GM12878 (cell line): ENCODE results near the gene LYPD8. TPM values are rescaled to one million over a fixed set of nuclear protein-coding genes. Genes with fewer than 3 reads are reported as not detected.
A peak's percentile ranks its signal among the peaks of the same experiment; 100 is the strongest.

Experiments
- ATAC-seq: fragments of 200-7000 bp; cut with Tn5 transposase; 3 replicates; pipeline ENCODE4 v1.9.1; 2020; ENCODE audit warnings: mild to moderate bottlenecking, moderate library complexity
- BruUV-seq: library from RNA; stranded (reverse); fragments of 400-500 nt; replicated peaks from 2 replicates; lab custom pipeline; 2021; lab: Mats Ljungman, UMichigan
- CTCF ChIA-PET: fragments of 300-600 bp; sonication (Branson Sonifier 250); formaldehyde crosslinking; extraction: SDS; loops from one replicate; lab custom pipeline; 2021; ENCODE audit warnings: inconsistent platforms; lab: Yijun Ruan, JAX
- POLR2A ChIA-PET: fragments of 350-600 bp; formaldehyde crosslinking; extraction: SDS; loops from one replicate; lab custom pipeline; 2021; ENCODE audit warnings: inconsistent platforms; lab: Charles Lee
- RAD21 ChIA-PET: fragments of 300-600 bp; sonication (Branson Sonifier 250); formaldehyde crosslinking; loops from one replicate; lab custom pipeline; 2023; ENCODE audit warnings: antibody characterized with exemption; ENCODE audit not compliant: unreplicated experiment; lab: Charles Lee
- SMC1A ChIA-PET: fragments of 300-600 bp; sonication (Branson Sonifier 250); formaldehyde crosslinking; loops from one replicate; lab custom pipeline; 2023; ENCODE audit not compliant: unreplicated experiment, uncharacterized antibody; lab: Charles Lee
- DNase-seq: peaks from one replicate; pipeline ENCODE4 v3.0.0-alpha.2; 2011; ENCODE audit warnings: low read depth, low spot score
- FAIRE-seq: peaks from 3 replicates; lab custom pipeline; 2011; peaks lifted over from hg19 to GRCh38; lab: Jason Lieb, UNC
- H2AFZ ChIP-seq: 2 replicates; pipeline ENCODE4 v1.6.0; 2011; ENCODE audit warnings: low read depth, low read length, control low read depth; ENCODE audit not compliant: control insufficient read depth
- H3K27ac ChIP-seq: 2 replicates; pipeline ENCODE4 v1.5.1; 2011; ENCODE audit warnings: control low read depth; ENCODE audit not compliant: control insufficient read depth, insufficient read depth
- H3K27me3 ChIP-seq, 2 experiments: replicated peaks in 1 of 2; 2 replicates each; pipeline versions ENCODE4 v1.6.0 to v1.6.1; 2011; ENCODE audit warnings: low read length in 1 of 2; ENCODE audit not compliant: control insufficient read depth in 2 of 2, insufficient read depth in 2 of 2
- H3K36me3 ChIP-seq, 2 experiments: 2 replicates each; pipeline ENCODE4 v1.5.1; 2011; ENCODE audit warnings: low read length in 1 of 2; ENCODE audit not compliant: control insufficient read depth in 2 of 2, insufficient read depth in 2 of 2
- H3K4me1 ChIP-seq: 2 replicates; pipeline ENCODE4 v1.6.1; 2011; ENCODE audit warnings: mild to moderate bottlenecking, low read length, moderate library complexity, mixed read lengths; ENCODE audit not compliant: control insufficient read depth, insufficient read depth
- H3K4me2 ChIP-seq: 2 replicates; pipeline ENCODE4 v1.6.0; 2011; ENCODE audit warnings: control low read depth; ENCODE audit not compliant: control insufficient read depth, insufficient read depth
- H3K4me3 ChIP-seq: fragments of 200-600 bp; sonication (generic); 2 replicates; pipeline ENCODE4 v1.5.1; 2016
- H3K79me2 ChIP-seq: 2 replicates; pipeline ENCODE4 v1.6.0; 2011; ENCODE audit warnings: low read length; ENCODE audit not compliant: control insufficient read depth, insufficient read depth
- H3K9ac ChIP-seq: 2 replicates; pipeline ENCODE4 v1.8.0; 2011; ENCODE audit warnings: low read length, control low read depth, mixed read lengths; ENCODE audit not compliant: control insufficient read depth, insufficient read depth
- H3K9me3 ChIP-seq: replicated peaks from 3 replicates; pipeline ENCODE4 v1.5.1; 2011; ENCODE audit warnings: mild to moderate bottlenecking, low read length; ENCODE audit not compliant: control insufficient read depth, insufficient read depth
- H4K20me1 ChIP-seq: 2 replicates; pipeline ENCODE4 v1.6.0; 2011; ENCODE audit not compliant: control insufficient read depth, insufficient read depth
- BCL11A ChIP-seq: IDR thresholded peaks from 2 replicates; pipeline ENCODE4 v1.6.1; 2011; ENCODE audit warnings: low read depth, low read length
- DPF2 ChIP-seq: fragments of 450-650 bp; IDR thresholded peaks from 2 replicates; pipeline ENCODE4 v1.6.1; 2017; ENCODE audit warnings: mild to moderate bottlenecking
- ZBTB33 ChIP-seq: fragments of 450-650 bp; IDR thresholded peaks from 2 replicates; pipeline ENCODE4 v1.6.1; 2017; ENCODE audit warnings: mild to moderate bottlenecking
- WGBS: methylation state at CpG from one replicate; pipeline ENCODE4 v1.1.6; 2016; ENCODE audit warnings: low lambda C conversion rate; ENCODE audit not compliant: insufficient replicate concordance, insufficient coverage; ENCODE audit errors: missing lambda C conversion rate; 5-methylcytosine and 5-hydroxymethylcytosine counted together
- in situ Hi-C: fragments of 300-500 bp; cut with MboI; formaldehyde crosslinking; loops from 9 replicates; pipeline ENCODE4 v1.14.3; 2018; ENCODE audit warnings: mixed read lengths
- intact Hi-C: fragments of 100-400 bp; cut with micrococcal nuclease; formaldehyde crosslinking; loops from one replicate; pipeline ENCODE4 v1.14.2; 2022; ENCODE audit not compliant: unreplicated experiment
- polyA plus RNA-seq, 11 experiments: library from polyadenylated mRNA; depleted of rRNA in 4 of 11; unstranded in 6 of 11; stranded (reverse) in 5 of 11; fragments of >200 nt; fragmentation: Nextera tagmentation in 4 of 11; fragmentation: Illumina TruSeq in 1 of 11; extraction: Ambion mirVana in 4 of 11; extraction: Trizol in 1 of 11; gene quantifications; 1 replicate in 1 of 11; 2 replicates in 10 of 11; pipeline versions ENCODE4 v1.2.1 to v1.2.3, GENCODE V29; 2011 to 2016; ENCODE audit warnings: inconsistent platforms in 2 of 11, missing spikeins in 2 of 11, low read depth in 1 of 11
- small RNA-seq: library from RNA; depleted of rRNA; stranded (forward); fragments of <200 nt; gene quantifications from one replicate; pipeline ENCODE3, GENCODE V24; 2014
- total RNA-seq, 4 experiments: library from RNA; depleted of rRNA in 3 of 4; stranded (reverse); fragments of >200 nt in 3 of 4; fragmentation: Illumina TruSeq in 1 of 4; extraction: Trizol in 1 of 4; gene quantifications; 2 replicates each; pipeline versions ENCODE4 v1.2.1 to v1.2.3, GENCODE V29; 2013 to 2021

Gene LYPD8
- total and polyA plus RNA-seq, 10 of the 15 experiments (the other 5 are each of a cell fraction or from before 2014, with no cell fraction given) = 0.13 to 0.40 (median 0.18) TPM; not detected in 7

GRCh38 chr1:248691567-248692155, 63.9 kb downstream of the LYPD8 start:
- no TSS peak for BruUV-seq
- POLR2A ChIA-PET = no interaction called here
- peaks cover 4% of the 10 kb centered on the region; the same call in 2 of the 3 replicates for H3K9me3 ChIP-seq
- H3K27ac ChIP-seq = no peak overlapping the region
- SMC1A ChIA-PET = interaction anchor here (4.8 kb wide), 1 partner anchor 114 kb away, joined by 50 read pairs; no protein-coding TSS in a partner anchor
- H3K4me1 ChIP-seq = peaks cover 3% of the 10 kb centered on the region; the same call in 1 of the 2 replicates
- no peaks in the 10 kb centered on the region for H3K79me2 ChIP-seq
- no peak overlapping the region for H2AFZ ChIP-seq
- in situ Hi-C loops (no loop called here), intact Hi-C loops (no loop called here)
- no peaks in the 10 kb centered on the region for H3K27me3 ChIP-seq
- no peak overlapping the region for H3K4me3 ChIP-seq
- RAD21 ChIA-PET = interaction anchor here (0.6 to 7.8 kb wide), 3 partner anchors 115 to 297 kb away, joined by 3 to 72 read pairs (median 33); no protein-coding TSS in a partner anchor
- H4K20me1 ChIP-seq = no peaks in the 10 kb centered on the region
- H3K4me2 ChIP-seq = no peak overlapping the region
- no peak for TF ChIP-seq BCL11A
- peak; percentile 17; the same call in 1 of the 2 replicates for TF ChIP-seq ZBTB33
- TF ChIP-seq DPF2 = no peak
- 96% methylated on average over 38 of the region's 51 CpGs for WGBS
- DNase-seq = no peak
- FAIRE-seq = no peak
- H3K36me3 ChIP-seq = no peaks in the 10 kb centered on the region
- no peak for ATAC-seq
- CTCF ChIA-PET = interaction anchor here (1.1 to 4.9 kb wide), 2 partner anchors 114 to 117 kb away, joined by 3 to 52 read pairs; no protein-coding TSS in a partner anchor
- no peak overlapping the region for H3K9ac ChIP-seq

Small RNA genes lying within 50 kb of the gene (small RNA-seq; reads per million reads assigned to genes)
- not detected for gene AHCYP8

Other genes with a start within 250 kb of the LYPD8 start
Only the 7 nearest of the 12 such genes appear.
- not detected in 2 replicates for gene OR2T11, start 120.7 kb downstream of the LYPD8 start, total RNA-seq (2014; rRNA removed)
- gene OR2T11, start 120.7 kb downstream of the LYPD8 start, total RNA-seq (2014; rRNA removed; fragmentation: Illumina TruSeq; extraction: Trizol) = not detected in 2 replicates
- not detected in 2 replicates for gene OR2T11, start 120.7 kb downstream of the LYPD8 start, total RNA-seq (2021)
- not detected in 2 replicates for gene OR2T11, start 120.7 kb downstream of the LYPD8 start, polyA plus RNA-seq (2011; rRNA removed)
- not detected in 2 replicates for gene OR2T11, start 120.7 kb downstream of the LYPD8 start, polyA plus RNA-seq (2014; fragmentation: Illumina TruSeq; extraction: Trizol)
- not detected for gene OR2T11, start 120.7 kb downstream of the LYPD8 start, polyA plus RNA-seq (2014; fragmentation: Nextera tagmentation; extraction: Ambion mirVana)
- gene OR2T11, start 120.7 kb downstream of the LYPD8 start, polyA plus RNA-seq (2014; rRNA removed) = not detected in 2 replicates
- gene OR2T11, start 120.7 kb downstream of the LYPD8 start, polyA plus RNA-seq (2016; fragmentation: Nextera tagmentation; extraction: Ambion mirVana) = not detected
- 0.22 and 0.68 TPM in 2 replicates for gene OR2T35, start 110.5 kb downstream of the LYPD8 start, total RNA-seq (2014; rRNA removed)
- 0.89 and 0.97 TPM in 2 replicates for gene OR2T35, start 110.5 kb downstream of the LYPD8 start, total RNA-seq (2014; rRNA removed; fragmentation: Illumina TruSeq; extraction: Trizol)
- 0.49 and 0.66 TPM in 2 replicates for gene OR2T35, start 110.5 kb downstream of the LYPD8 start, total RNA-seq (2021)
- 0.54 and 0.61 TPM in 2 replicates for gene OR2T35, start 110.5 kb downstream of the LYPD8 start, polyA plus RNA-seq (2011; rRNA removed)
- gene OR2T35, start 110.5 kb downstream of the LYPD8 start, polyA plus RNA-seq (2014; fragmentation: Illumina TruSeq; extraction: Trizol) = not detected in 2 replicates
- gene OR2T35, start 110.5 kb downstream of the LYPD8 start, polyA plus RNA-seq (2014; fragmentation: Nextera tagmentation; extraction: Ambion mirVana) = under 1 TPM in 1 of 2 experiments, not detected in 1; 0.03 TPM
- gene OR2T35, start 110.5 kb downstream of the LYPD8 start, polyA plus RNA-seq (2014; rRNA removed) = 0.08 and 0.15 TPM in 2 replicates
- gene OR2T35, start 110.5 kb downstream of the LYPD8 start, polyA plus RNA-seq (2016; fragmentation: Nextera tagmentation; extraction: Ambion mirVana) = under 1 TPM; 0.10 to 0.28 TPM
- 0.23 and 0.71 TPM in 2 replicates for gene OR2T27, start 100.2 kb downstream of the LYPD8 start, total RNA-seq (2014; rRNA removed)
- gene OR2T27, start 100.2 kb downstream of the LYPD8 start, total RNA-seq (2014; rRNA removed; fragmentation: Illumina TruSeq; extraction: Trizol) = 0.22 and 0.32 TPM in 2 replicates
- gene OR2T27, start 100.2 kb downstream of the LYPD8 start, total RNA-seq (2021) = 0.33 and 0.48 TPM in 2 replicates
- 0.18 TPM in 1 of 2 replicates, not detected in the other for gene OR2T27, start 100.2 kb downstream of the LYPD8 start, polyA plus RNA-seq (2011; rRNA removed)
- gene OR2T27, start 100.2 kb downstream of the LYPD8 start, polyA plus RNA-seq (2014; fragmentation: Illumina TruSeq; extraction: Trizol) = not detected in 2 replicates
- under 1 TPM in 1 of 2 experiments, not detected in 1; 0.13 TPM for gene OR2T27, start 100.2 kb downstream of the LYPD8 start, polyA plus RNA-seq (2014; fragmentation: Nextera tagmentation; extraction: Ambion mirVana)
- 0.17 TPM in 1 of 2 replicates, not detected in the other for gene OR2T27, start 100.2 kb downstream of the LYPD8 start, polyA plus RNA-seq (2014; rRNA removed)
- under 1 TPM in 1 of 2 experiments, not detected in 1; 0.24 TPM for gene OR2T27, start 100.2 kb downstream of the LYPD8 start, polyA plus RNA-seq (2016; fragmentation: Nextera tagmentation; extraction: Ambion mirVana)
- 0.62 and 0.65 TPM in 2 replicates for gene OR14I1, start 53.0 kb downstream of the LYPD8 start, total RNA-seq (2014; rRNA removed)
- gene OR14I1, start 53.0 kb downstream of the LYPD8 start, total RNA-seq (2014; rRNA removed; fragmentation: Illumina TruSeq; extraction: Trizol) = 0.41 and 0.49 TPM in 2 replicates
- gene OR14I1, start 53.0 kb downstream of the LYPD8 start, total RNA-seq (2021) = 0.37 and 1.1 TPM in 2 replicates
- 0.65 and 0.90 TPM in 2 replicates for gene OR14I1, start 53.0 kb downstream of the LYPD8 start, polyA plus RNA-seq (2011; rRNA removed)
- 1.0 and 3.1 TPM in 2 replicates for gene OR14I1, start 53.0 kb downstream of the LYPD8 start, polyA plus RNA-seq (2014; fragmentation: Illumina TruSeq; extraction: Trizol)
- 1 to 10 TPM in 1 of 2 experiments, under 1 TPM in 1; 0.68 to 1.5 TPM for gene OR14I1, start 53.0 kb downstream of the LYPD8 start, polyA plus RNA-seq (2014; fragmentation: Nextera tagmentation; extraction: Ambion mirVana)
- gene OR14I1, start 53.0 kb downstream of the LYPD8 start, polyA plus RNA-seq (2014; rRNA removed) = 0.20 and 1.0 TPM in 2 replicates
- gene OR14I1, start 53.0 kb downstream of the LYPD8 start, polyA plus RNA-seq (2016; fragmentation: Nextera tagmentation; extraction: Ambion mirVana) = under 1 TPM; 0.21 to 0.66 TPM
- gene SH3BP5L, start 70.2 kb upstream of the LYPD8 start, total RNA-seq (2014; rRNA removed) = 14.3 and 16.7 TPM in 2 replicates
- gene SH3BP5L, start 70.2 kb upstream of the LYPD8 start, total RNA-seq (2014; rRNA removed; fragmentation: Illumina TruSeq; extraction: Trizol) = 9.6 and 10.4 TPM in 2 replicates
- gene SH3BP5L, start 70.2 kb upstream of the LYPD8 start, total RNA-seq (2021) = 16.8 and 19.1 TPM in 2 replicates
- gene SH3BP5L, start 70.2 kb upstream of the LYPD8 start, polyA plus RNA-seq (2011; rRNA removed) = 15.4 and 22.8 TPM in 2 replicates
- 6.5 and 11.4 TPM in 2 replicates for gene SH3BP5L, start 70.2 kb upstream of the LYPD8 start, polyA plus RNA-seq (2014; fragmentation: Illumina TruSeq; extraction: Trizol)
- gene SH3BP5L, start 70.2 kb upstream of the LYPD8 start, polyA plus RNA-seq (2014; fragmentation: Nextera tagmentation; extraction: Ambion mirVana) = 1 to 10 TPM; 1.1 to 1.6 TPM
- gene SH3BP5L, start 70.2 kb upstream of the LYPD8 start, polyA plus RNA-seq (2014; rRNA removed) = 16.1 and 17.4 TPM in 2 replicates
- gene SH3BP5L, start 70.2 kb upstream of the LYPD8 start, polyA plus RNA-seq (2016; fragmentation: Nextera tagmentation; extraction: Ambion mirVana) = 1 to 10 TPM; 2.1 TPM
- 37.9 and 43.5 TPM in 2 replicates for gene ZNF672, start 82.5 kb upstream of the LYPD8 start, total RNA-seq (2014; rRNA removed)
- 13.9 and 14.1 TPM in 2 replicates for gene ZNF672, start 82.5 kb upstream of the LYPD8 start, total RNA-seq (2014; rRNA removed; fragmentation: Illumina TruSeq; extraction: Trizol)
- 48.6 and 51.3 TPM in 2 replicates for gene ZNF672, start 82.5 kb upstream of the LYPD8 start, total RNA-seq (2021)
- 33.7 and 48.7 TPM in 2 replicates for gene ZNF672, start 82.5 kb upstream of the LYPD8 start, polyA plus RNA-seq (2011; rRNA removed)
- 13.6 and 17.2 TPM in 2 replicates for gene ZNF672, start 82.5 kb upstream of the LYPD8 start, polyA plus RNA-seq (2014; fragmentation: Illumina TruSeq; extraction: Trizol)
- gene ZNF672, start 82.5 kb upstream of the LYPD8 start, polyA plus RNA-seq (2014; fragmentation: Nextera tagmentation; extraction: Ambion mirVana) = 1 to 10 TPM; 2.9 to 5.2 TPM
- gene ZNF672, start 82.5 kb upstream of the LYPD8 start, polyA plus RNA-seq (2014; rRNA removed) = 39.4 and 45.6 TPM in 2 replicates
- gene ZNF672, start 82.5 kb upstream of the LYPD8 start, polyA plus RNA-seq (2016; fragmentation: Nextera tagmentation; extraction: Ambion mirVana) = 10 to 100 TPM; 40.2 to 41.7 TPM
- gene ZNF692, start 103.3 kb upstream of the LYPD8 start, total RNA-seq (2014; rRNA removed) = 31.7 and 33.0 TPM in 2 replicates
- gene ZNF692, start 103.3 kb upstream of the LYPD8 start, total RNA-seq (2014; rRNA removed; fragmentation: Illumina TruSeq; extraction: Trizol) = 19.5 and 20.6 TPM in 2 replicates
- gene ZNF692, start 103.3 kb upstream of the LYPD8 start, total RNA-seq (2021) = 41.3 and 45.3 TPM in 2 replicates
- gene ZNF692, start 103.3 kb upstream of the LYPD8 start, polyA plus RNA-seq (2011; rRNA removed) = 39.8 and 56.1 TPM in 2 replicates
- gene ZNF692, start 103.3 kb upstream of the LYPD8 start, polyA plus RNA-seq (2014; fragmentation: Illumina TruSeq; extraction: Trizol) = 20.1 and 28.9 TPM in 2 replicates
- 10 to 100 TPM in 1 of 2 experiments, 1 to 10 TPM in 1; 5.3 to 18.5 TPM for gene ZNF692, start 103.3 kb upstream of the LYPD8 start, polyA plus RNA-seq (2014; fragmentation: Nextera tagmentation; extraction: Ambion mirVana)
- 76.6 and 85.1 TPM in 2 replicates for gene ZNF692, start 103.3 kb upstream of the LYPD8 start, polyA plus RNA-seq (2014; rRNA removed)
- 10 to 100 TPM; 40.8 to 41.6 TPM for gene ZNF692, start 103.3 kb upstream of the LYPD8 start, polyA plus RNA-seq (2016; fragmentation: Nextera tagmentation; extraction: Ambion mirVana)